IMR-90 (cell line): ENCODE data around the gene PPM1L.

ENCODE experiments used
- CEBPB ChIP-seq: IDR thresholded peaks from 2 replicates; pipeline ENCODE4 v1.6.1; 2012; ENCODE audit warnings: low read depth, low read length, improper control_type of control experiment
- CHD1 ChIP-seq: IDR thresholded peaks from 2 replicates; pipeline ENCODE4 v1.6.1; 2012; ENCODE audit warnings: low read depth, low read length, improper control_type of control experiment
- POLR2A ChIP-seq: IDR thresholded peaks from 2 replicates; pipeline ENCODE4 v1.6.1; 2012; ENCODE audit warnings: mild to moderate bottlenecking, low read depth, low read length
- TF ChIP-seq, protein P1 (sequence below): conservative IDR thresholded peaks from 2 replicates; pipeline ENCODE4 v1.5.1; 2012; ENCODE audit warnings: mild to moderate bottlenecking, low read depth, low read length, improper control_type of control experiment

- TF ChIP-seq, protein P1, sequence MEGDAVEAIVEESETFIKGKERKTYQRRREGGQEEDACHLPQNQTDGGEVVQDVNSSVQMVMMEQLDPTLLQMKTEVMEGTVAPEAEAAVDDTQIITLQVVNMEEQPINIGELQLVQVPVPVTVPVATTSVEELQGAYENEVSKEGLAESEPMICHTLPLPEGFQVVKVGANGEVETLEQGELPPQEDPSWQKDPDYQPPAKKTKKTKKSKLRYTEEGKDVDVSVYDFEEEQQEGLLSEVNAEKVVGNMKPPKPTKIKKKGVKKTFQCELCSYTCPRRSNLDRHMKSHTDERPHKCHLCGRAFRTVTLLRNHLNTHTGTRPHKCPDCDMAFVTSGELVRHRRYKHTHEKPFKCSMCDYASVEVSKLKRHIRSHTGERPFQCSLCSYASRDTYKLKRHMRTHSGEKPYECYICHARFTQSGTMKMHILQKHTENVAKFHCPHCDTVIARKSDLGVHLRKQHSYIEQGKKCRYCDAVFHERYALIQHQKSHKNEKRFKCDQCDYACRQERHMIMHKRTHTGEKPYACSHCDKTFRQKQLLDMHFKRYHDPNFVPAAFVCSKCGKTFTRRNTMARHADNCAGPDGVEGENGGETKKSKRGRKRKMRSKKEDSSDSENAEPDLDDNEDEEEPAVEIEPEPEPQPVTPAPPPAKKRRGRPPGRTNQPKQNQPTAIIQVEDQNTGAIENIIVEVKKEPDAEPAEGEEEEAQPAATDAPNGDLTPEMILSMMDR = no peak
- TF ChIP-seq CEBPB (no peak), CHD1 (no peak), POLR2A (no peak)
Observed at GRCh38 chr3:160826991-160827390, 71.0 kb downstream of the PPM1L start.
